ENCODE measurements around the gene FAM98B. TPM values are rescaled to one million over a fixed set of nuclear protein-coding genes. Genes with fewer than 3 reads are reported as not detected.

FAM98B gene
- total RNA-seq, 2 experiments from 2014 or later = 51.0 to 61.8 TPM

- intact Hi-C loops (cut with micrococcal nuclease) = loop anchor here (5.0 kb wide), 1 partner anchor 35 kb away; no protein-coding TSS in a partner anchor
- peak overlapping the region; percentile 35 for H3K27ac Mint-ChIP-seq
- no peak for ATAC-seq
- ChIA-PET POLR2A (no interaction called here), CTCF (interaction anchor here (0.8 to 2.7 kb wide), 4 partner anchors 28 to 217 kb away, joined by 5 to 16 read pairs (median 8); partner anchors contain the start of gene FAM98B)
- DNase-seq = no peak
- H3K4me3 Mint-ChIP-seq = no peak overlapping the region
- H3K36me3 Mint-ChIP-seq (ENCODE audit: low read depth) = peaks cover 43% of the 10 kb centered on the region
- H3K27me3 Mint-ChIP-seq = no peaks in the 10 kb centered on the region
- no peak for TF ChIP-seq CTCF (IDR thresholded peaks at IDR 0.05)
- no peaks in the 10 kb centered on the region for H3K9me3 Mint-ChIP-seq
- H3K4me1 Mint-ChIP-seq (ENCODE audit: low read depth) = peaks cover 50% of the 10 kb centered on the region
Measured at GRCh38 chr15:38482572-38482971, 28.6 kb downstream of the FAM98B start.

GRCh38 chr15:38486936-38487335, 33.0 kb downstream of the FAM98B start:
- H3K36me3 Mint-ChIP-seq (ENCODE audit: low read depth) = peaks cover 57% of the 10 kb centered on the region
- DNase-seq = no peak

GRCh38 chr15:38487378-38487777, 33.5 kb downstream of the FAM98B start:
- CTCF ChIA-PET = interaction anchor here (0.8 to 6.1 kb wide), 3 partner anchors 46 to 213 kb away, joined by 3 to 44 read pairs (median 4); no protein-coding TSS in a partner anchor

More at GRCh38 chr15:38486936-38487335, 33.0 kb downstream of the FAM98B start:
- TF ChIP-seq CTCF (IDR thresholded peaks at IDR 0.05) = no peak
- intact Hi-C loops (cut with micrococcal nuclease) = loop anchor here (5.0 kb wide), 2 partner anchors 70 to 200 kb away; no protein-coding TSS in a partner anchor
- POLR2A ChIA-PET = interaction anchor here (0.5 to 1.1 kb wide), 5 partner anchors 11 to 203 kb away, joined by 3 read pairs; no protein-coding TSS in a partner anchor
- Mint-ChIP-seq H3K27me3 (no peaks in the 10 kb centered on the region), H3K4me1 (ENCODE audit: low read depth) (peaks cover 55% of the 10 kb centered on the region), H3K4me3 (peak overlapping the region; percentile 7), H3K27ac (peak overlapping the region; percentile 92), H3K9me3 (no peaks in the 10 kb centered on the region)
- peak; percentile 89 for ATAC-seq
- CTCF ChIA-PET = interaction anchor here (1.3 to 6.1 kb wide), 4 partner anchors 12 to 203 kb away, joined by 7 to 44 read pairs (median 8); no protein-coding TSS in a partner anchor

GRCh38 chr15:38490242-38490922, 36.5 kb downstream of the FAM98B start:
- peaks cover 56% of the 10 kb centered on the region for H3K4me1 Mint-ChIP-seq (ENCODE audit: low read depth)
- no peak overlapping the region for H3K4me3 Mint-ChIP-seq
- ChIA-PET POLR2A (interaction anchor here (1.0 to 1.5 kb wide), 3 partner anchors 74 to 209 kb away, joined by 3 read pairs; no protein-coding TSS in a partner anchor), CTCF (interaction anchor here (1.1 to 6.1 kb wide), 5 partner anchors 12 to 200 kb away, joined by 3 to 44 read pairs (median 4); partner anchors contain the start of gene RASGRP1)
- H3K9me3 Mint-ChIP-seq = peaks cover 2% of the 10 kb centered on the region
- peak overlapping the region; percentile 78 for H3K27ac Mint-ChIP-seq
- no peaks in the 10 kb centered on the region for H3K27me3 Mint-ChIP-seq
- TF ChIP-seq CTCF (IDR thresholded peaks at IDR 0.05) = no peak
- ATAC-seq = no peak
- no peak for DNase-seq
- intact Hi-C loops (cut with micrococcal nuclease) = no loop called here
- peaks cover 70% of the 10 kb centered on the region for H3K36me3 Mint-ChIP-seq (ENCODE audit: low read depth)

More at GRCh38 chr15:38487378-38487777, 33.5 kb downstream of the FAM98B start:
- H3K4me3 Mint-ChIP-seq = peak overlapping the region; percentile 1
- POLR2A ChIA-PET = interaction anchor here (0.5 to 1.1 kb wide), 5 partner anchors 11 to 203 kb away, joined by 3 to 4 read pairs (median 3); no protein-coding TSS in a partner anchor
- TF ChIP-seq CTCF (IDR thresholded peaks at IDR 0.05) = no peak
- DNase-seq (no peak), ATAC-seq (no peak)
- no peaks in the 10 kb centered on the region for H3K27me3 Mint-ChIP-seq
- H3K4me1 Mint-ChIP-seq (ENCODE audit: low read depth) = peaks cover 55% of the 10 kb centered on the region
- no peaks in the 10 kb centered on the region for H3K9me3 Mint-ChIP-seq
- intact Hi-C loops (cut with micrococcal nuclease) = loop anchor here (5.0 kb wide), 2 partner anchors 70 to 200 kb away; no protein-coding TSS in a partner anchor
- H3K27ac Mint-ChIP-seq = peak overlapping the region; percentile 92
- H3K36me3 Mint-ChIP-seq (ENCODE audit: low read depth) = peaks cover 56% of the 10 kb centered on the region
